ENCODE results near the gene C2CD2L.
"Not testable (repeated sequence)": the region's sequence is repeated elsewhere in the genome, so short reads cannot be mapped to it uniquely, and the experiment has no call there.

Gene C2CD2L

DNA sequence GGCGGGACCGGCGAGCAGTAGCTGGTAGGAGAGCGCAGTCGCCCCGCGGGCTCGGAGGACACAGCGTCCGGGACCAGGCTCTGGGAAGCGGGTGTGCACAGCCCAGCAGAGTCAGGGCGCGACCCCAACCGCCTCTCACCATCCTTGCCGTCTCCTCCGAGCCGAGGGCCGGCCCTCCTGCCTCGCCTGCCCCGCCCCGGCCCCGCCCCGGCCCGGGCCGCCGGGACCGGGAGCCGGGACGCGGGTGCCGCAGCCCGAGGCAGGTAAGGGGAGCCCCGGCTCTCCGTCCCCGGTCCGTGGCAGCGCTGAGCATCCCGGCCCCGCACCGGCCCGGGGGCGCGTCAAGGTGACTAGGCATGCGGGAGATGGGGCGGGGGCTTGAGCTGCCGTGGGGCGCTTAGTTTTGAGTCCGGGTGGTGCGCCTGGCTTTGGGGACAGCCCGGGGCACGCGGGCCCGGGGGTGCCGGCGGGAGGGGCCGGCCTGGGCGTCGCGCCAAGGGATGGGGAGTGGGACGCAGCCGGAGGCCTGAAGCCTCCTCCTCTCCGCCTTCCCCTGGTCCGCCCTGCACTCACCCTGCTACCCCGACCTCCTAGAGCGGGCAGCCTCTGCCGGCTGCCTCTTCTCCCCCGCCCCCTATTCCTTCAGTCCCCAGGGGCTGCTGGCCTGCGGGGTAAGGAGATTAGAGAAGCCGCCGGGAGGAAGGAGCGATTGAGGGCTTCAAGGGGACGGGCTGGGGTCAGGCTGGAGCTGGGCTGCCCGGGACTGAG is 42.1 kb downstream of the C2CD2L start, which contains the start of gene ABCG4:
Gene ABCG4 (plus strand): TSS at position 35 of the 768 bp plus-strand sequence. CDS start 914 bp downstream, outside the sequence.
- no peak for DNase-seq (ENCODE audit: low read depth in 2 of 2, low spot score in 1 of 2)

GRCh38 chr11:119149786-119150275 is 42.7 kb downstream of the C2CD2L start:
- no peak for DNase-seq (ENCODE audit: low read depth in 2 of 2, low spot score in 1 of 2)

GRCh38 chr11:119152043-119152442 is 44.9 kb downstream of the C2CD2L start:
- DNase-seq (ENCODE audit: low read depth in 2 of 2, low spot score in 1 of 2), result no peak

DNA sequence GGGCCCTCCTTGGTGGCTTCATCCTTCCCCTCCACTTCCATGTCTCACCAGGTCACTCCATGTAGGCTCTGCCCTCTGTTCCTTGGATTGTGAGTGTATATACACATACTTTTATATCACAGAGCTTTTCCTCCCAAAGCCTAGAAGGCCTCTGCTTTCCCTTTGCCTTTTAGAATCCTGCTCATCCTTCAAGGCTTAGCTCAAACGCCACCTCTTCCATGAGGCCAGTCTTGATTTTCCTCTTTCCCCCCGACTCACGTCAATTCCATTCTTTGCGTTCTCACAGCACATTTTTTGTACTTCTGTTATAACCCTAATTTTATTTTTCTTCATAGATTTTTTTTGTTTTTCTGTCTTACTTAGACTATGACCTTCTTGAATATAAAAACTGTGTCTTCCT is 45.5 kb downstream of the C2CD2L start:
- no peak for DNase-seq (ENCODE audit: low read depth in 2 of 2, low spot score in 1 of 2)

GRCh38 chr11:119153049-119153818 is 46.1 kb downstream of the C2CD2L start:
- no peak for DNase-seq (ENCODE audit: low read depth in 2 of 2, low spot score in 1 of 2)

- no peak for DNase-seq (ENCODE audit: low read depth in 2 of 2, low spot score in 1 of 2)
Measured at GRCh38 chr11:119154178-119154577, 47.0 kb downstream of the C2CD2L start.

GRCh38 chr11:119155733-119156492 is 48.8 kb downstream of the C2CD2L start:
- DNase-seq (ENCODE audit: low read depth in 2 of 2, low spot score in 1 of 2), result no peak

- no peak for DNase-seq (ENCODE audit: low read depth in 2 of 2, low spot score in 1 of 2)
Measured at GRCh38 chr11:119156496-119156895, 49.4 kb downstream of the C2CD2L start.

DNA sequence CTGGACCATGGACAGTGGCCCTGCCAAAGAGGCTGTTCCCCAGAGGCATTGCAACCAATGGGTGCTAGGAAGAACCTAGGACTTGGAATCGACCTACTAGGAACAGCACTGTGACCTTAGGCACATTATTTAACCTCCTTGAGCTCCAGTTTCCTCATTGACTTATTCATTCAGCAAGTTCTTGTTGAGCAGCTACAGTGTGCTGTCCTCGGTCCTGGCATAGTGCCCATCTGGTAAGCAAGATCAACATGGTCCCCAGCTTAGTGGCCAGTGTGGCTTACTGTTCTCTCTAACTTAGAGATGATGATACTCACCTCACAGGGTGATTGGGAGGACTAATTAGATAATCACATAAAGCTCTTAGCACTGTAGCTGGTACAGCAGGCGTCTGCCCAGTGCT is 49.9 kb downstream of the C2CD2L start:
- no peak for DNase-seq (ENCODE audit: low read depth in 2 of 2, low spot score in 1 of 2)

DNA sequence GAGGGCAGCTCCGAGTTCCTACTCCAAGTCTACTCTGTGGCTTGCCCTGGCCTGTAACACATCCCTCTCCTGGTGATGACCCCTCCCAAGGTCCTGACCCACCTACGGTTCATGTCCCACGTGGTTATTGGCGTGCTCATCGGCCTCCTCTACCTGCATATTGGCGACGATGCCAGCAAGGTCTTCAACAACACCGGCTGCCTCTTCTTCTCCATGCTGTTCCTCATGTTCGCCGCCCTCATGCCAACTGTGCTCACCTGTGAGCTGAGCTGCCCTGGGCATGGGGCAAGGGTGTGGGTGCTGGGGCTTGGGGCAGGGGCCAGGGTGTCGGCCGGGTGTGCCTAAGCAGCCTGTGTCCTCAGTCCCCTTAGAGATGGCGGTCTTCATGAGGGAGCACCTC is 51.3 kb downstream of the C2CD2L start:
- no peak for DNase-seq (ENCODE audit: low read depth in 2 of 2, low spot score in 1 of 2)

- no peak for DNase-seq (ENCODE audit: low read depth in 2 of 2, low spot score in 1 of 2)
Measured at GRCh38 chr11:119160151-119160550, 53.0 kb downstream of the C2CD2L start.

DNA sequence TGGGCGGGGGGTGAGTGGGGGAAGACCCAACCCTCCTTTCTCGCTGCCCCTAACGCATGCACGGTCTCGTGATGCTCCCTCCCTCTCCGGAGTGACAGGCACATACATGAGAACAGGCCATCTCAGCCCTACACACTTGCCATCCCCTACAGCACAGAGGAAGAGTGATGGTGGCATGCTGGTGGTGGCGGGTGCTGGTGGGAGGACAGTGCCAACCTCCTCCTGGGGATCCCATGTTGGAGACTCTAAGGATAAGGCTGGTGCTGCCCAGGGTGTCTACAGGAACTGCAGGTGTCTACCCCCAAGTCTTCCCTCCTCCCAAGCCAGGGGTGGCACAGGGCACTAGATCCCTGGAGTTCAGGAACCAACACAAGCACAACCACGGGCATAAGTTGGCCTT is 54.7 kb downstream of the C2CD2L start:
- DNase-seq (ENCODE audit: low read depth in 2 of 2, low spot score in 1 of 2), result no peak

DNA sequence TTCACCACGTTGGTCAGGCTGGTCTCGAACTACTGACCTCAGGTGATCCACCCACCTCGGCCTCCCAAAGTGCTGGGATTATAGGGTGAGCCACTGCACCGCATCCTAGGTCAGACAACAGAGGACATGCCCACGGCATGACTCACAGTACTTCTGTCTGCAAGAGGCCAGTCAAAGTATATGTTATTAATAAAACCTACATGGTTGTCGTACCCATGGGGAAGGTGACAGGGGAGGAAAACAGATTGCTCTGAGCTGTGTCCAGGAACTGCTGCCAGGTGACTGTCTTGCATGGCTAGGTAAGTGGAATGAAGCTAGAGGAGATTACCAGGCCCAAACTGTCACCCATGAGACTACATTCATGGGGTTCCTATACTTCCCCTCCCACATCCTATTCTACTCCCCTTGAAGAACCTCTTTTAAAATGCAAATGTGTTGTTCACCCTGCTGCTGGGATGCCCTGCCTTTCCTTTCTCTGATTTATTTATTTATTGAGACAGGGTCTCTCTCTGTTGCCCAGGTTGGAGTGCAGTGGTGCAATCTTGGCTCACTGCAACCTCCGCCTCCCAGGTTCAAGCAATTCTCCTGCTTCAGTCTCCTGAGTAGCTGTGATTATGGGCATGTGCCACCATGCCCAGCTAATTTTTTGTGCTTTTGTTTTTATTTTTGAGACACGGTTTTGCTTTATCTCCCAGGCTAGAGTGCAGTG is 59.4 kb downstream of the C2CD2L start:
- DNase-seq (ENCODE audit: low read depth in 2 of 2, low spot score in 1 of 2), result no peak

DNA sequence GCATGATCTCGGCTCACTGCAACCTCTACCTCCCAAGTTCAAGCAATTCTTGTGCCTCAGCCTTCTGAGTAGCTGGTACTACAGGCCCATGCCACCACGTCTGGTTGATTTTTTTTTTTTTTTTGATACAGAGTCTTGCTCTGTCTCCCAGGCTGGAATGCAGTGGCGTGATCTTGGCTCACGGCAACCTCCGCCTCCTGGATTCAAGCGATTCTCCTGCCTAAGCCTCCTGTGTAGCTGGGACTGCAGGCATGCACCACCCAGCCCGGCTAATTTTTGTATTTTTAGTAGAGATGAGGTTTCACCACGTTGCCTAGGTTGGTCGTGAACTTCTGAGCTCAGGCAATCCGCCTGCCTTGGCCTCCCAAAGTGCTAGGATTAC is 59.9 kb downstream of the C2CD2L start:
- DNase-seq (ENCODE audit: low read depth in 2 of 2, low spot score in 1 of 2), result not testable (repeated sequence)

GRCh38 chr11:119167933-119168332 is 60.8 kb downstream of the C2CD2L start:
- no peak for DNase-seq (ENCODE audit: low read depth in 2 of 2, low spot score in 1 of 2)
